BLaER1 treated with 17β-estradiol and CSF1 and Interleukin-3, amounts not matched to agents 10 nM and 100 nM (cell line): ENCODE results near the gene TFEB.
A peak's percentile ranks its signal among the peaks of the same experiment; 100 is the strongest.

Source experiments
- H3K27ac ChIP-seq, 11 experiments: shearing (Covaris generic); formaldehyde crosslinking; 2 replicates each; pipeline ENCODE4 v1.8.1; 2022
- H3K27me3 ChIP-seq, 11 experiments: shearing (Covaris generic); formaldehyde crosslinking; 2 replicates each; pipeline ENCODE4 v1.8.1; 2022
- H3K36me3 ChIP-seq, 11 experiments: shearing (Covaris generic); formaldehyde crosslinking; 2 replicates each; pipeline ENCODE4 v1.8.1; 2022
- H3K4me1 ChIP-seq, 10 experiments: shearing (Covaris generic); formaldehyde crosslinking; 2 replicates each; pipeline ENCODE4 v1.8.1; 2022
- H3K4me2 ChIP-seq, 11 experiments: shearing (Covaris generic); formaldehyde crosslinking; 2 replicates each; pipeline ENCODE4 v1.8.1; 2022
- H3K4me3 ChIP-seq, 10 experiments: shearing (Covaris generic); formaldehyde crosslinking; 2 replicates each; pipeline ENCODE4 v1.8.1; 2022
- H3K9ac ChIP-seq, 11 experiments: shearing (Covaris generic); formaldehyde crosslinking; 2 replicates each; pipeline ENCODE4 v1.8.1; 2022
- H3K9me3 ChIP-seq, 11 experiments: shearing (Covaris generic); formaldehyde crosslinking; replicated peaks in 1 of 11; 2 replicates each; pipeline ENCODE4 v1.8.1; 2022
- H4K20me1 ChIP-seq, 11 experiments: shearing (Covaris generic); formaldehyde crosslinking; 2 replicates each; pipeline ENCODE4 v1.8.1; 2022
- Cebpa-rat ChIP-seq, 11 experiments: shearing (Covaris generic); IDR thresholded peaks; 2 replicates each; pipeline ENCODE4 v1.8.1; 2022

TFEB gene

GRCh38 chr6:41672016-41672415 is 63.4 kb downstream of the TFEB start:
- no peak overlapping the region for H3K4me3 ChIP-seq
- no peak overlapping the region for H3K27ac ChIP-seq
- no peaks in the 10 kb centered on the region for H3K36me3 ChIP-seq
- H3K4me2 ChIP-seq: peak overlapping the region; percentile 47 to 81 (median 61); a peak in 21 of 22 replicates
- no peaks in the 10 kb centered on the region for H4K20me1 ChIP-seq
- H3K9me3 ChIP-seq: peaks cover 0 to 16% (median 7%) of the 10 kb centered on the region in 11 experiments; a peak in 16 of 22 replicates
- TF ChIP-seq Cebpa-rat (IDR thresholded peaks at IDR 0.05): no peak
- no peak overlapping the region; a peak in 1 of 22 replicates for H3K9ac ChIP-seq
- H3K4me1 ChIP-seq: peaks cover 8 to 71% (median 54%) of the 10 kb centered on the region in 10 experiments
- H3K27me3 ChIP-seq: no peaks in the 10 kb centered on the region

GRCh38 chr6:41671376-41671775 is 64.0 kb downstream of the TFEB start:
- Histone ChIP-seq H3K9ac (no peak overlapping the region), H3K27ac (no peak overlapping the region), H3K27me3 (no peaks in the 10 kb centered on the region), H3K36me3 (no peaks in the 10 kb centered on the region), H3K4me3 (no peak overlapping the region), H4K20me1 (no peaks in the 10 kb centered on the region), H3K9me3 (peaks cover 0 to 16% (median 7%) of the 10 kb centered on the region in 11 experiments; a peak in 16 of 22 replicates), H3K4me2 (peak overlapping the region; percentile 47 to 81 (median 61)), H3K4me1 (peaks cover 8 to 73% (median 58%) of the 10 kb centered on the region in 10 experiments)
- no peak for TF ChIP-seq Cebpa-rat (IDR thresholded peaks at IDR 0.05)

- no peak overlapping the region for H3K27ac ChIP-seq
- no peak overlapping the region for H3K9ac ChIP-seq
- peak overlapping the region in 9 of 11 experiments; percentile 50 to 81 (median 61); a peak in 18 of 22 replicates for H3K4me2 ChIP-seq
- peaks cover 0 to 16% (median 7%) of the 10 kb centered on the region in 11 experiments; a peak in 16 of 22 replicates for H3K9me3 ChIP-seq
- H3K27me3 ChIP-seq: no peaks in the 10 kb centered on the region
- TF ChIP-seq Cebpa-rat (IDR thresholded peaks at IDR 0.05): no peak
- H4K20me1 ChIP-seq: no peaks in the 10 kb centered on the region
- no peak overlapping the region for H3K4me3 ChIP-seq
- H3K36me3 ChIP-seq: no peaks in the 10 kb centered on the region
- peaks cover 8 to 70% (median 58%) of the 10 kb centered on the region in 10 experiments for H3K4me1 ChIP-seq
Measured at GRCh38 chr6:41670703-41671360, 64.6 kb downstream of the TFEB start.

GRCh38 chr6:41668968-41669367 is 66.4 kb downstream of the TFEB start:
- H3K27ac ChIP-seq: no peak overlapping the region
- TF ChIP-seq Cebpa-rat (IDR thresholded peaks at IDR 0.05): no peak
- H4K20me1 ChIP-seq: no peaks in the 10 kb centered on the region
- peaks cover 0 to 16% (median 7%) of the 10 kb centered on the region in 11 experiments; a peak in 16 of 22 replicates for H3K9me3 ChIP-seq
- H3K4me2 ChIP-seq: peak overlapping the region in 1 of 11 experiments; percentile 55; a peak in 1 of 22 replicates
- H3K27me3 ChIP-seq: no peaks in the 10 kb centered on the region
- no peak overlapping the region for H3K4me3 ChIP-seq
- no peak overlapping the region for H3K9ac ChIP-seq
- H3K4me1 ChIP-seq: peaks cover 8 to 55% (median 52%) of the 10 kb centered on the region in 10 experiments
- no peaks in the 10 kb centered on the region for H3K36me3 ChIP-seq

GRCh38 chr6:41667195-41667594 is 68.2 kb downstream of the TFEB start:
- Histone ChIP-seq H3K27ac (no peak overlapping the region; a peak in 1 of 22 replicates), H3K4me1 (peaks cover 8 to 38% (median 34%) of the 10 kb centered on the region in 10 experiments), H4K20me1 (no peaks in the 10 kb centered on the region), H3K9me3 (peaks cover 0 to 16% (median 7%) of the 10 kb centered on the region in 11 experiments; a peak in 16 of 22 replicates), H3K36me3 (no peaks in the 10 kb centered on the region), H3K4me2 (peak overlapping the region in 9 of 11 experiments; percentile 45 to 63 (median 55); a peak in 18 of 22 replicates), H3K9ac (no peak overlapping the region), H3K27me3 (no peaks in the 10 kb centered on the region), H3K4me3 (no peak overlapping the region)
- no peak for TF ChIP-seq Cebpa-rat (IDR thresholded peaks at IDR 0.05)

GRCh38 chr6:41664271-41664670 is 71.1 kb downstream of the TFEB start:
- Histone ChIP-seq H3K27me3 (no peaks in the 10 kb centered on the region), H3K27ac (no peak overlapping the region), H3K9ac (no peak overlapping the region), H3K4me1 (peaks cover 0 to 24% (median 21%) of the 10 kb centered on the region in 10 experiments; a peak in 19 of 20 replicates), H3K9me3 (peaks cover 0 to 8% (median 6%) of the 10 kb centered on the region in 11 experiments; a peak in 16 of 22 replicates), H3K36me3 (no peaks in the 10 kb centered on the region), H3K4me2 (no peak overlapping the region), H3K4me3 (no peak overlapping the region), H4K20me1 (no peaks in the 10 kb centered on the region)
- no peak for TF ChIP-seq Cebpa-rat (IDR thresholded peaks at IDR 0.05)

GRCh38 chr6:41663568-41663967 is 71.8 kb downstream of the TFEB start:
- Histone ChIP-seq H3K4me2 (no peak overlapping the region), H3K27ac (no peak overlapping the region), H4K20me1 (no peaks in the 10 kb centered on the region), H3K4me1 (peaks cover 0 to 21% (median 20%) of the 10 kb centered on the region in 10 experiments; a peak in 19 of 20 replicates), H3K9me3 (peaks cover 0 to 1% (median 0%) of the 10 kb centered on the region in 11 experiments; a peak in 1 of 22 replicates), H3K27me3 (no peaks in the 10 kb centered on the region), H3K36me3 (no peaks in the 10 kb centered on the region), H3K9ac (no peak overlapping the region), H3K4me3 (no peak overlapping the region)
- no peak for TF ChIP-seq Cebpa-rat (IDR thresholded peaks at IDR 0.05)

- no peaks in the 10 kb centered on the region for H3K9me3 ChIP-seq
- H3K36me3 ChIP-seq: peaks cover 0 to 4% (median 0%) of the 10 kb centered on the region in 11 experiments; a peak in 2 of 22 replicates
- no peak overlapping the region for H3K27ac ChIP-seq
- no peak overlapping the region for H3K4me3 ChIP-seq
- no peak for TF ChIP-seq Cebpa-rat (IDR thresholded peaks at IDR 0.05)
- H3K4me1 ChIP-seq: peaks cover 6 to 26% (median 24%) of the 10 kb centered on the region in 10 experiments; a peak in 19 of 20 replicates
- H3K9ac ChIP-seq: no peak overlapping the region
- H3K4me2 ChIP-seq: no peak overlapping the region
- H3K27me3 ChIP-seq: no peaks in the 10 kb centered on the region
- H4K20me1 ChIP-seq: peaks cover 0 to 7% (median 0%) of the 10 kb centered on the region in 11 experiments; a peak in 2 of 22 replicates
Measured at GRCh38 chr6:41659935-41660334, 75.5 kb downstream of the TFEB start.

- Histone ChIP-seq H3K4me2 (no peak overlapping the region), H3K9ac (no peak overlapping the region), H4K20me1 (peaks cover 0 to 14% (median 0%) of the 10 kb centered on the region in 11 experiments; a peak in 5 of 22 replicates), H3K27ac (no peak overlapping the region), H3K4me3 (no peak overlapping the region), H3K27me3 (no peaks in the 10 kb centered on the region), H3K4me1 (peaks cover 6 to 34% (median 28%) of the 10 kb centered on the region in 10 experiments; a peak in 19 of 20 replicates), H3K9me3 (no peaks in the 10 kb centered on the region), H3K36me3 (peaks cover 0 to 12% (median 5%) of the 10 kb centered on the region in 11 experiments; a peak in 13 of 22 replicates)
- TF ChIP-seq Cebpa-rat (IDR thresholded peaks at IDR 0.05): no peak
Measured at GRCh38 chr6:41658636-41659035, 76.8 kb downstream of the TFEB start.
